NCI-H510A (cell line): ENCODE results near the gene LCN2.
A peak's percentile ranks its signal among the peaks of the same experiment; 100 is the strongest.
"Not testable (repeated sequence)": the region's sequence is repeated elsewhere in the genome, so short reads cannot be mapped to it uniquely, and the experiment has no call there.

ENCODE experiments used
- DNase-seq: peaks from one replicate; lab custom pipeline; 2025; lab: John Stamatoyannopoulos, UW

Gene LCN2

DNA sequence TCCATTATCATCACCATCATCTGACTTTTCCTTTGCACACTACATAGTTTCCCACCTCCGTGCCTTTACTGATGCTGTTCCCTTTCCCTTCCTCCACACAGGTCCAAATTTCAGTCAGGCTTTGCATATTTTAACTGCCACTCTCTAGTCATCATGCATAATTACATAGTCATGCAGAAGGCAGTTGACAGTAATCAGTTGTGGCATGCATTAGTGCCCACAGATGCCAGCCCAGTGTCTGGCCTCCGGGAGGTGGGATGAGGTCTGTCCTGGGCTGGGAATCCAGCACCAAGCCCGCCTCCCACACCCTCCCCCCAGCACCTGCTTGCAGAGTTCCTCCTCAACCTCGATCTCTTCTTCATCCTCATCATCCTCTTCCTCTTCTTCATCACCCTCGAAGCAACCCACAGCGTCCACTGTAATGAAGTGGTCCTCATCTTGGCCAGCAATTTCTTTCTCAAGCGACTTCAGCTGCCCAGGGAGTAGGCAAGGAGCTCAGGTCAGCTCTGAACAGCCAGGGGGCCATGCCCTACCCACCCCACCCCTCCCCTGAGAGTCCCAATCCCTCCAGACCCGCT, 19.6 kb downstream of the LCN2 start:
- DNase-seq: no peak

DNA sequence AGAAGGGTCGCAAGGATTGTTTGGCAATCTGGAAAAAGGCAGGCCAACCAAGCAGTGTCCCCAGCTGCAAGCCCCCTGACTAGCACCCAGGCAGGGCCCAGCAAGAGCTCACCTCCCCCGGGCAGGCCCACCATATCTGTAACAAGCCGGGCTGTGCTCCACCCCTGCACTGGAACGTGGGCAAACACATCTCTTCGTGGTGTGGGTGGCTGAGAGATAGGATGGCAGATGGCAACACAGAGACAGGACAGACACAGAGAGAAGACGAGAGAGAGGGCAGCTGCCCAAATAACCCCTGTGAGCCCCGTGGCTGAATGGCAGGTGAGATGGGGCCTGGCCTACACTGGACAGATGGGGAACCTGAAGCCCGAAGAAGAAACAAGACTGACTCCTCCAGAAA, 20.2 kb downstream of the LCN2 start:
- DNase-seq: no peak

DNA sequence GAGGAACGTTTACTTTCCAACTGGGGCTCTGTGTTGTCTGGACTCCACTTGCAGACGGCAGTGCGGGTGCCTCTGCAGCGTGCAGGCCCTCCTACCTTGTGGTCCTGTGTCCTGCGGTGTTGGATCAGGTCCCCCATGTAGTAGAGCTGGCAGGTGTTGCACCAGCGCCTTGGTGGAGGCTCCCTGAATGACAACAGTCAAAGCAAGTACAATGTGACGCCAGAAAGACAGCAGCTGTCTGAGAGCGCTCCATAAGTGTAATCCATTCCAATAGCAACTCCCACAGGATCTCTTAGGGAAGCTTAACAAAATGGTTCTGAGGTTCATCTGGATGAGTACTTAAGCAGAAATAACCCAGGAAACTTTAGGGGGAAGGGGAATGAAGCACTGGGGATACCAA, 20.7 kb downstream of the LCN2 start:
- DNase-seq: no peak

DNA sequence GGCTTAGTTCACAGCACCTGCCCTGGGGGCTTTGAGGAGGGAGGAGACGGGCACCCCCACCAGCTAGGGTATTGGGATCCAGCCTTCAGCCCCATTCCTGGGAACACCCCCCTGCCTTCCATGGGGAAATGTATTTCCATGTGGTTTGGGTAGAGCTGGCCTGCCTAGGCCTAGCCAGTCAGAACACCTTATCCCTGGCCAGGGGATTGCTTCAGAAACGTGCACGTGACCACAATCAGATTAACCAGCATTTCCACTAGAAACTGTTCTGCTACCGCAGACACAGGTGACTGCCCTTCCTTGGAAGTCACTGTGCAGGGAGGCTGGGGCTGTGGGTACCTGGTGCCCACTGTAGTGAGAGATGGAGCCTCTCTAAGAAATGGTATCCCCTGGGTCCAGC, 24.8 kb downstream of the LCN2 start:
- no peak for DNase-seq

DNA sequence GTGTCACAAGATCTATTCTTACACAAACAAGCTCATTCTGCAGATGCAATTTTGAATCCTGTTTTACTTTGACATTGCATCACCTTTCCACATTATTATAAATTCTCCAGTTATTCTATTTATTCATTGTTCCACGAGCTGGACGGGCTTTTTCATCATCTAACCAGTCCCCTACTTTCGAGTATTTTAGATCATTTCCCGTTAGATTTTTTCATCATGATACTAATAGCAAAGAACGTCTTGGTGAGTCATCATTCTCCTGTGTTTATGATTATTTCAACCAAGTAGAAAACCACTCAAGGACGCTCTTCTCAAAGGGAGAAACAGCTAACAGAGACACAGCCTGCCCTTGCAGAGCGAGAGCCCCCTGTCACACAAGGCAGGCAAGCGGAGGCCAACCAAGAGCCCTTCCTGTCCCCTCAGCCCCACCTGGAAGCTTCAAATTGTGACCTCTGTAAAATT, 25.9 kb downstream of the LCN2 start:
- no peak for DNase-seq

DNA sequence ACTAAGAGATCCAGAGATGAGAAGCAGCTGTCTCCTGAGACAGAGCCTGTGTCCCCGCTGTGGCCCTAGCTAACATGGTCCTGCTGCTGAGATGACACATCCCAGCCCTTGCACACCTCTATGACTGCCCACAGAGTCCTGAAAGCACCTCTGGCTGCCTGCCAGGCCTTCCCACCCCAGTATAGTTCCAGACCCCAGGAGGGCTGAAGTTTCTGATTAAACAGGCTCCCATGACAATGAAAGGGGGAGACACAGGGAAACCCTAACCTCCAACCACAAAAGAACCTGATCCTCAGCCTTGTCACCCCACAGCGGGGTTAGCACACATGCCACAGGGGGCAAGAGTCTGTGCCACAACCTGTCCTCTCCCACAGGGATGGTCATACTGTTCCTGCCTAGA, 26.5 kb downstream of the LCN2 start:
- no peak for DNase-seq

DNA sequence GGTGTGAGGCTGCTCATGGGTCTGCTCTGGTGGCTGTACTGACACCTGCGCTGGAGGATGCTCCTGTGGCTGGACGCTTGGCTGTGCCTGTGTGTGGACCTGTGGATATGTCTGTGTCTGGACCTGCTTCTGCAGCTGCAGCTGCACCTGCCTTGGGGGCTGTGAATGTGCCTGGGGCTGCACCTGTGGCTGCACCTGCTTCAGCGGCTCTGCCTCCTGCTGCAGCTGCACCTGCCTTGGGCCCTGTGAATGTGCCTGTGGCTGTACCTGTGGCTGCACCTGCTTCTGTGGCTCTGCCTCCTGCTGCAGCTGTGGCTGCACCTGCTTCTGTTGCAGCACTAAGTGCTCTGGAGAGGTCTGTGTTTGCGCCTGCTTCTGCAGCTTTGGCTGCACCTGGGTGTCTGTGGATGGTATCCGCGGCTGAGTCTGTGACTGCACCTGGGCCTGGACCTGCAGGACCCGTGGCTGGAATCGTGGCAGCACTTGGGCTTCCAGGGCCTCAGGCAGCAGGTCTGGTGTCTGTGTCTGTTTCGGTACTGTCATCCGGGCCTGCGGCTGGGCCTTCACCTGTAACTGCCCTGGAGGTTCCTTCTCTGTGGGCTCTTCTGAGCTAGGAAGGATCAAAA, 29.7 kb downstream of the LCN2 start:
- no peak for DNase-seq

DNA sequence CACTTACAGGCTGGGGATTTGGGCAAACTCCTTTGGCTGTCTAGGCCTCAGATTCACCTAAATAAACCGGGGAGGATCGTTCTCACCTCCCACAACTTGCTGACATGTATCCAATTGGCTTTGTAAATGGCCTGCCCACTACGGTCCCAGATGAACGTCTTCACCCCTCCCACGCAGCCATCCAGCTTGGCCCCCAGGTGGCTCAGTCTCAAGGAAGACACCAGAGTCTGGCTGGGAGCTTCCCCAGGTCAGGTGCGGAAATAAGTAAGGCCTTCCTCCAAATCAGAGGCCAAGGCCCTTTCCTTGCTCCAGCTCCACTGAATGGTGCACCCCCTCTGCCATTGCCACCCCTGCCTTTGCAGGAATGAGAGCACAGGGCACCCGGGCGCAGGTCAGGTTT, 30.7 kb downstream of the LCN2 start:
- DNase-seq: no peak

DNA sequence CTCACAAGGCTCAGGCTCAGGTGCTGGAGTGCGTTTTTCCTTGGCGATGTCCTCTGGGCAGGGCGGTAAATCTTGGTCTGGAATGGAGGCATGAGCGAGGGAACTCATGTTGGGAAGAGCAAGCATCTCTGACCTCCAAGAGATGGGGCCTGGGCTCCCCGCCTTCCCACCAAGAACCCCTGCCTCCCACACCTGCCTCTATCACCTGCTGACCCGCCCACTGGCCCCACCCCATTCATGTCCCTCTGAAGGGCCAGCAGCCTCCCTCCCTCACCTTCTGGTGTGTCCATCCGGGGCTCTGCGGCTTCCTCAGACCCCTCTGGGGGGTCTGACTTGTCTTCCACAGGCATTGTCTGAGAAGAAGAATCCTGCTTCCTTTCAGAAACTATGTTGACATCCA, 31.2 kb downstream of the LCN2 start:
- no peak for DNase-seq

DNA sequence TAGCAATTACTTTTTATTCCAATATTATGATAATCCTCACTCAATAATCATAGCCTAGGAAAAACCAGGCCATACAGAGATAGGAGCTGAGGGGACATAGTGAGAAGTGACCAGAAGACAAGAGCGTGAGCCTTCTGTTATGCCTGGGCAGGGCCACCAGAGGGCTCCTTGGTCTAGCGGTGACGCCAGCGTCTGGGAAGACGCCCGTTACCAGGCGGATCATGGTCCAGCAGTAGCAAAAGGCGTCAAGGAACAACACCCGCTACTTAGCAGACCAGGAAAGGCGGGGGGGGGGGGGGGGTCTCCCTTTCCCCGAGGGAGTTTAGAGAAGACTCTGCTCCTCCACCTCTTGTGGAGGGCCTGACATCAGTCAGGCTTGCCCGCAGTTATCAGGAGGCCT, 32.2 kb downstream of the LCN2 start:
- not testable (repeated sequence) for DNase-seq

DNA sequence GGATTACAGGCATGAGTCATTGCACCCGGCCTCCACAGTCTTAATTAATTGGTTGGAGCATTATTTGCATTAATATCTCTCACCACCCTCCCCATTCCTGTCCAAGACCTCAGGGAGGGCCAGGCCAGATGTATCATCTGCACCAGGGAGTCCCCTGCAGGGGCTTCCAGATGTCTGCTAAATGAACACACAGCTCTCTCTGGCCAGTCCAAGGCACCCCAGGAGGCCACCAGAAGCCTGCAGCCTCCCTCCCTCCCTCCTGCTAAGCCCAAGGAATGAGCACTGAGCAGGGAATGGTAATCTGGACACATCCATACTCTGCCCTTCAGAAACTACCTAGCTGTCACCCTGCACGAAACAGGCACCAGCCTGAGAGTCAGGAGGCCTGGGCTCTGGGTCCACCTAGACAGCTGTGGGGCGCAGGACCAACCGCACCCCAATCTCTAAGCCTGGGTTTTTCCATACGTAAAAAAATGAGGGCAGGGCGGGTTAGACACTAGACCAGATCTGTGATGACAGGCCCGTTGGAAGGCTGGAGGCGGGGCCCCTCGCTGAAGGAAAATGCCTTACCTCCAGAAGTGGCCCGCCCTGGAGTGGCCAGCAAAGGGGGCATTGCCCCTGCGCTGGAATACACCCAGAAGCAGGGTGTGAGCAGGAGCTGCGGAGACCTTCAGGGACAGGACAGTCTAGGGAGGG, 33.8 kb downstream of the LCN2 start:
- DNase-seq: no peak

DNA sequence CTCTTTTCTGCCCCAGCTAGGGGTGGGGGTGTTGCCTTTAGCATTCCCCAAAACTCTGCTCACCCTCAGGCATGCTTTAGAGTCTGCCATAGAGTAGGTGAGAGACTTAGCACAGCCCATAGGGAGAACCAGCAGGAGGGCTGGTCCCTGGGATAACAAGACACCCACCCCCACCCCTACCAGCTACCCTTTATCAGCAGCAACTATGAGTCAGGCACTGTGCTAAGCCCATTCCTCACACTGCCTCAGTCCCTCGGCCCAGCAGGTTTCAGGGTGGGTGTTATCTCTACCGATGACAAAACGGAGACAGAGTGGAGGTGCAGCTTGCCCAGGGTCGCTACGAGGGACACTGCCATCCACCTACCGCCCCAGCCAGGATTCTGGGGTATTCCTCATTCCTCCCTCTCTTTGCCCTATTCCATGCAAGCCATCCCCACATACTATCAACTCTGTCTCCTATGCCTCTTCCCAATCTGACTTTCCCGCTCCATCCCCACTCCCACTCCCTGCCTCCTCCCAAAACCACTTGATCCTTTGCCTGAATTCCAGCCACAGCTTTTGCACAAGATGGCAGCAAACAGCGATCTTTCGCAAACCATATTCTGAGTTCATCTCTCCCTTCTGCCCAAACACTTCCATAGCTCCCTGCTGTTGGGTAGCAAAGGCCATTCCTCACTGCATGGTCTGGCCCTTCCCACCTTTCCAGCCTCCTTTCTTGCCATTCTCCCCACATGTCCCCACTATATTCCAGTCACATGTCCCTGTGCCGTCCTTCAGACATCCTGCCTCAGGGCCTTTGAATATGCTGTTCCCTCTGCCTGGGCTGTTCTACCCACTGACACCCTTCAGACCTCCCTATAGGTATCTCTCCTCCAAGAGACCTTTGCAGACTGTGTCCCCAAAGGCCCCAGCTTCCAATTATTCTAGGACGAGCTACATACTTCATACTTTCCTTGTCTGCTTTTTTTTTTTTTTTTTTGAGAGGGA, 37.0 kb downstream of the LCN2 start:
- DNase-seq: no peak

DNA sequence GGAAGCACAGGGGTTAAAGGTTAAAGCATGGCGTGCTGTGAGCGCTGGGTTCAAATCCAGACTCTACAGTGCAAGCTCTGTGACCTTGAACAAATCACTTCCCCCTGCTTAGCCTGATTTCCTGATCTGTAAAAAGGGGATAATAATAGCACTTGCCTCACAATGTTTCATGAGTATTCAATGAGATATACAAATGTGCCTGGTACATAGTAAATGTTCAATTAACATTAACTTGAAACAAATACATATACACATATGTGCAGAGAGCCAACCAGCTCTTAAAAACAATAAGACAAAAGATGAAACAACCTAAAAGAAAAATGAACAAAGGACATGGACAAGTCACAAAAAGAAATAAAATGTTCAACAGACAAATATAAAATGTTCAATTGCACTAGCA, 38.1 kb downstream of the LCN2 start:
- DNase-seq: no peak

DNA sequence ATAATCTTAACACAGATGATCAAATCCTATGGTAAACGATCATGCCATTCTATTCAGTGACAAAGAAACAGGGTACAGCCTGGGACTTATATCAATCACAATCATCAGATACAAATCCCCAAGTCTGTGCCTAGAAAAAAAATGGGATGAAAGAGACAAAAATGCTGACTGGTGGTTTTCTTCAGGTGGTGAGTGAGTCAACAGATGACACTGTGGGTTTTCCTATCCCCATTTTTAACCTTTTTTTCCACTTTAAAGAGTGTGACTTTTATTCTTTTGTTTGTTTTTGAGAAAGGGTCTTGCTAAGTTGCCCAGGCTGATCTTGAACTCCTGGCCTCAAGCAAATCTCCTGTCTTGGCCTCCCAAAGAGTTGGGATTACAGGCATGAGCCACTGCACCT, 39.0 kb downstream of the LCN2 start:
- no peak for DNase-seq

DNA sequence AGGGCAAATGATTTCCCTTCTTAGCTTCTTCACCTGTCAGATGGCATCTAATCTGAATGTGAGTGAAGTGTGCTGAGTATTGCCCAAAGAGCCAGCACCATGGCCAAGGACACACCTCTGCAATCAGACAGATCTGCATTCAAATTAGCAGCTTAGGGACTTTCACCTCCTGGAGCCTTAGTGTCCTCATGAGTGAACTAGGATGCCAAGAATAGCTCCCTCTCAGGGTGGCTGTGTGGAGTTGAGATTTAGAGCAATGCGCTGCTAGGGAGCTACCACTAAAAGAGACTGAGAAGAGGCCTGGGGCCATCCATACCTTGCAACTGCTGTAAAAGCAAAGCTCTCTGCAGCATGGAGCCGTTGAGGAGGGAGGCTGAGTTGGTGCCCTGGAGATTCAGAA, 40.8 kb downstream of the LCN2 start:
- no peak for DNase-seq

DNA sequence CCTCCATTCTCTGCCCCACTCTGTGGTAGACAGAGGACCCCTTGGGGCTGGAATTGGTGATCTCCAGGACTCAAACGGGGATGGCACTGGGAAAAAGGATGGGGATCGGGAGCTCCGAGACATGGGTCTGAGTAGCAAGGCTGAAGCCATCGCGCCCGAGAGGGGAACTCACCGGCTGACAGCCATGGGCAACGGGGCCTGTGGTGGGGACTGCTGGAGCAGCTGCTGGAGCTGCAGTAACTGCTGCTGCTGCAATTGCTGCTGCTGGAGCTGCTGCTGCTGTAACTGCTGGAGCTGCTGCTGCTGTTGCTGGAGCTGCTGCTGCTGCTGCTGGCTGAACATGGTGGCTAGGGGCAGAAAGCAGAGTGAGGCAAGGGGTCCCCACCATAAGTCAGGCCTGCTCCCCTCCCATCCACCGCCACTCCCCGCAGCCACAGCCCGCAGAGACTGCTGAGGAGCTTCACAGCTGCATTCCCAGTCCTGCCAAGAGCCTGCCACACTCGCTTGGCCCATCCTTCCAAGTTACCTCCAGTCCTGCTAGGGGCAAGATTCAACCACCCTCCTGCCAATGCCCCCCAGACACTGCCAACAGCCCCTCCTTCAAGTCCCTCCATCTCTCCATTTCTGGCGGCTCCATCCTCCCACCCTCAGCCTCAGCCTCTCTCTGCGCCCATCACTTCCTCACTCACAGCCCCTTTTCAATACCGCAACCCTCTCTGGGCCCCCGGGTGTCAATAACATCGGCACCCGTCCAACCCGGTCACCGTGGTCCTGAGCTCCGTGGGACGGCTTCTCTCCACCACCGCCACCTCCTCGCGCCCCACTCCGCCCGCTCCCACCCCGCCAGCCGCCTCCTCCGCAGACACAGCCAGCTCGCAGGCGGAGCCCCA, 41.5 kb downstream of the LCN2 start:
- DNase-seq: no peak

DNA sequence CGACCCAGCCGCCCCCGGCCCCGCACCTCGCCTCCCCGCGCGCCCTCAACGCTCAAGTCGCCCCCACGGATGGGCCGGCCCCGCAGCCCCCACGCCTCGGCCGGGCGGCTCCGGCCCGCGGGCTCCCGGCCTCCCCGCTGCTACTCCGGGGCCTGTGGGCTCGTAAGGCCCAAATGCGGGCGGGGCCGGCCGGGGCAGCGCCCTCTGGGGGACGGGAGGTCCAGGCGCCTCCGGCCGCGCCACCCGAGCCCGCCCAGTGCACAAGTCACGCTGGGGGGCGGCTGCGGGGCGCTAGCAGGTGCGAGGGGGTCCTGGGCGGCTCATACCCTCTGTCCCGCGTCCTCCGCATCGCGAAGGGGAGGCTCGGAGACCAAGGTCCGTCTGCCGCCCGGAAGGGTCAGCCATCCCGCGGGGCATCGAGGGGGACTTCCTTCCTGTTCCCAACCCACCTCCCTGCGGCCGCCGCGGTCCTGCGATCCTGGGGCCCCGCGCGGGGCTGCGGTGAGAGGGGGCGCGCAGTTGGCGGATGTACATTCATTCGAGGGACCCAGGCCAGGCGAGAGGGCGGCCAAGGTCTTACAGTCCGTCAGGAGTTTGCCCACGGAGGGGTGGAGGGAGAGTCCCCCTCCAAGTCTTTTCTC, 42.3 kb downstream of the LCN2 start, which contains the start of gene CIZ1:
Gene CIZ1 (minus strand): TSS at position 167 of the 641 bp plus-strand sequence. CDS start 715 bp downstream, outside the sequence.
- peak; percentile 39 for DNase-seq

DNA sequence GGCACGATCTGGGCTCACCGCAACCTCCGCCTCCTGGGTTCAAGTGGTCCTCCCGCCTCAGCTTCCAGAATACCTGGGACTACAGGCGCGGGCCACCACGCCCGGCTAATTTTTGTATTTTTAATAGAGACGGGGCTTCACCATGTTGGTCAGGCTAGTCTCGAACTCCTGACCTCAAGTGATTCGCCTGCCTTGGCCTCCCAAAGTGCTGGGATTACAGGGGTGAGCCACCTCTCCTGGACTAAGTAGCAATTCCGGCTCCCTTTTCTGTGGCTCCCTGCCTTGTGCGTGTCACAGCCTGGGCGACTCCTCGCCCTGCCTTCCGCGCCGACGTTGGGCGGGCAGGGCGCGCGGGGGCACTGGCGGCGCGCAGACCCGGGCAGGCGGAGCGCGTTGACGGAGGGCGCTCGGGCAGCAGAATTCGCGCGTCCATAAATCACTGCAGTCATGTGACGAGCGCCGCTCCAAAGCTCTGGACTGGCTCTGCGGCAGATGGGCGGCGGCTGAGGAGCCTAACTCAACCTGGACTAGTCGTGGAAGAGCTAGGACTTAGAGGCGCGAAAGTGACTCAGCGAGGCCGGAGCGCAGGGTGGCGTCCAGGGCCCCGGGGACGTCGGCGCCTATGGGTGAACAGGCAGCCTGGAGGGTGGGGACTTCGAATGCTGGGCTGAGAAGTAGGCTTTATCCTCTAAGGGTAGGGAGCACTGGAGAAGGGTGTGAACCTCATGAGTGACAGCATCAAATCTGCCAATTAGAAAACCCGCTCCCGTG, 43.5 kb downstream of the LCN2 start:
- peak; percentile 93 for DNase-seq

DNA sequence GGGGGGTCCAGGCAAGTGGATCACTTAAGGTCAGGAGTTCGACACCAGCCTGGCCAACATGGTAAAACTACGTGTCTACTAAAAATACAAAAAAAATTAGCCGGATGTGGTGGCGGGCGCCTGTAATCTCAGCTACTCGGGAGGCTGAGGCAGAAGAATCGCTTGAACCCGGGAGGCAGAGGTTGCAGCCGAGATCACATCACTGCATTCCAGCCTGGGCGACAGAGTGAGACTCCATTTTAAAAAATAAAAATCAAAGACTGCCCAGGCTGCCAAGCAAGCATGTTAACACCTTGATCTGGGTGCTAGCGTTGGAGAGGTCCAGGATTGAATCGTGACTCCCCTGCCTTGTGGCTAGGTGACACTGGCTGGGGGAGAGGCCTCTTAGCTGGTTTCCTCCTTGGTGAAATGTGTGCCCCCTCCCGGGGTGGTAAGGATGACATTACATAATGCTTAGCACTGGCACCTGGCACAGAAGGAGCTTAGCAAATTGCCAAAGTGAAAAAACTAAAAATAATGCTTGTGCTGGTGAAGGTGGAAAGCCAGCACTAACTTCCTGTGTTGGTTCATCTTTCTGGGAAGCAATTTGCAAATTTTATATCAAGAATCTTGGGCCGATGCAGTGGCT, 44.3 kb downstream of the LCN2 start:
- no peak for DNase-seq
